Fibroblast of skin of left quadriceps (primary cell): ENCODE measurements around the gene POLE4.
A peak's percentile ranks its signal among the peaks of the same experiment; 100 is the strongest.

ENCODE experiments used
- DNase-seq, 2 experiments: peaks; one replicate each; pipeline ENCODE4 v3.0.0-alpha.2; 2013; ENCODE audit warnings: low read depth in 2 of 2

POLE4 gene

GRCh38 chr2:74991977-74992376, 33.5 kb downstream of the POLE4 start:
- peak; percentile 72 to 75 for DNase-seq

GRCh38 chr2:74999468-74999867, 41.0 kb downstream of the POLE4 start:
- DNase-seq, result no peak

- DNase-seq, result peak; percentile 53 to 54
Observed at GRCh38 chr2:75002007-75002406, 43.6 kb downstream of the POLE4 start.

- no peak for DNase-seq
Observed at GRCh38 chr2:75003276-75003675, 44.8 kb downstream of the POLE4 start.

- DNase-seq, result no peak
Observed at GRCh38 chr2:75003773-75004172, 45.3 kb downstream of the POLE4 start.

GRCh38 chr2:75006041-75006440, 47.6 kb downstream of the POLE4 start:
- DNase-seq, result no peak

- no peak for DNase-seq
Observed at GRCh38 chr2:75007061-75007460, 48.6 kb downstream of the POLE4 start.

GRCh38 chr2:75007819-75008218, 49.4 kb downstream of the POLE4 start:
- DNase-seq, result no peak

GRCh38 chr2:75010571-75010970, 52.1 kb downstream of the POLE4 start:
- no peak for DNase-seq

- no peak for DNase-seq
Observed at GRCh38 chr2:75012080-75012479, 53.6 kb downstream of the POLE4 start.

- DNase-seq, result no peak
Observed at GRCh38 chr2:75018162-75018561, 59.7 kb downstream of the POLE4 start.
